Ascending aorta (tissue), 2 donors: ENCODE data around the gene TMEM263. TPM values are rescaled to one million over a fixed set of nuclear protein-coding genes. Genes with fewer than 3 reads are reported as not detected.

ENCODE experiments used
- DNase-seq, 2 donors: peaks; one replicate each; pipeline ENCODE4 v3.0.0-alpha.2; 2019; ENCODE audit warnings: low spot score in 2 of 2
- H3K27ac ChIP-seq, 2 donors: fragments of 200-600 bp; sonication (generic); one replicate each; pipeline ENCODE4 v1.5.1; 2016 to 2017; ENCODE audit warnings: mild to moderate bottlenecking in 1 of 2
- H3K27me3 ChIP-seq: fragments of 200-600 bp; sonication (generic); one replicate; pipeline ENCODE4 v1.5.1; 2017
- H3K36me3 ChIP-seq, 2 donors: fragments of 200-600 bp; sonication (generic); one replicate each; pipeline ENCODE4 v1.5.1; 2016
- H3K4me1 ChIP-seq, 2 donors: fragments of 200-600 bp; sonication (generic); one replicate each; pipeline ENCODE4 v1.5.1; 2016 to 2017; ENCODE audit warnings: mild to moderate bottlenecking in 1 of 2
- H3K4me3 ChIP-seq, 2 donors: fragments of 200-600 bp; sonication (generic); one replicate each; pipeline ENCODE4 v1.5.1; 2016 to 2017; ENCODE audit warnings: mild to moderate bottlenecking in 1 of 2
- H3K9me3 ChIP-seq, 2 donors: fragments of 200-600 bp; sonication (generic); one replicate each; pipeline ENCODE4 v1.5.1; 2016
- CTCF ChIP-seq, 3 experiments: fragments of 200-600 bp in 2 of 3; fragments of 450-650 bp in 1 of 3; sonication (generic) in 2 of 3; IDR thresholded peaks; one replicate each; pipeline ENCODE4 v1.5.1; 2016 to 2019; ENCODE audit warnings: antibody characterized with exemption in 3 of 3, mild to moderate bottlenecking in 1 of 3, moderate library complexity in 1 of 3
- intact Hi-C: fragments of 100-400 bp; cut with DNase I; formaldehyde crosslinking; loops from one replicate; pipeline ENCODE4 v1.15.1; 2023
- total RNA-seq: library from RNA; depleted of rRNA; stranded (reverse); fragments of >200 nt; gene quantifications from one replicate; pipeline ENCODE4 v1.1.0, GENCODE V29; 2016

Gene TMEM263
- total RNA-seq, 1 donor from 2014 or later: 27.0 TPM

GRCh38 chr12:106947461-106947860 is 8.2 kb upstream of the TMEM263 start:
- no peaks in the 10 kb centered on the region for H3K27me3 ChIP-seq
- H3K9me3 ChIP-seq: no peaks in the 10 kb centered on the region
- H3K27ac ChIP-seq: no peak overlapping the region
- H3K36me3 ChIP-seq: no peaks in the 10 kb centered on the region
- no peaks in the 10 kb centered on the region for H3K4me1 ChIP-seq
- DNase-seq: no peak
- intact Hi-C loops: no loop called here
- no peak overlapping the region for H3K4me3 ChIP-seq
- no peak for TF ChIP-seq CTCF (IDR thresholded peaks at IDR 0.05)

GRCh38 chr12:106950591-106950990 is 5.1 kb upstream of the TMEM263 start:
- Histone ChIP-seq H3K36me3 (no peaks in the 10 kb centered on the region), H3K4me1 (no peaks in the 10 kb centered on the region), H3K27me3 (no peaks in the 10 kb centered on the region), H3K4me3 (no peak overlapping the region), H3K9me3 (no peaks in the 10 kb centered on the region), H3K27ac (no peak overlapping the region)
- TF ChIP-seq CTCF (IDR thresholded peaks at IDR 0.05): no peak
- no peak for DNase-seq
- intact Hi-C loops: no loop called here

GRCh38 chr12:106953352-106954250 is 2.1 kb upstream of the TMEM263 start:
- no peak for TF ChIP-seq CTCF (IDR thresholded peaks at IDR 0.05)
- Histone ChIP-seq H3K4me3 (no peak overlapping the region), H3K36me3 (no peaks in the 10 kb centered on the region), H3K27me3 (no peaks in the 10 kb centered on the region), H3K4me1 (peaks cover 0 to 12% of the 10 kb centered on the region in 2 donors), H3K27ac (no peak overlapping the region), H3K9me3 (no peaks in the 10 kb centered on the region)
- no peak for DNase-seq
- intact Hi-C loops: no loop called here

- peak overlapping the region; percentile 99 for H3K27ac ChIP-seq
- H3K27me3 ChIP-seq: no peaks in the 10 kb centered on the region
- peak overlapping the region; percentile 85 to 99 for H3K4me3 ChIP-seq
- H3K4me1 ChIP-seq: peaks cover 0 to 17% of the 10 kb centered on the region in 2 donors
- intact Hi-C loops: loop anchor here (1.0 kb wide), 3 partner anchors 33 to 596 kb away; partner anchors contain the start of genes CRY1 and MTERF2
- no peaks in the 10 kb centered on the region for H3K36me3 ChIP-seq
- no peak for TF ChIP-seq CTCF (IDR thresholded peaks at IDR 0.05)
- H3K9me3 ChIP-seq: no peaks in the 10 kb centered on the region
- DNase-seq: peak in 1 of 2 donors; percentile 70
Measured at GRCh38 chr12:106954462-106955376, 988 bp upstream of the TMEM263 start.

- Histone ChIP-seq H3K36me3 (no peaks in the 10 kb centered on the region), H3K4me3 (peak overlapping the region; percentile 85 to 99), H3K4me1 (peaks cover 2 to 25% of the 10 kb centered on the region in 2 donors), H3K27ac (peak overlapping the region; percentile 99), H3K27me3 (no peaks in the 10 kb centered on the region), H3K9me3 (no peaks in the 10 kb centered on the region)
- peak in 1 of 2 donors; percentile 83 for DNase-seq
- peak in 2 of 3 experiments; percentile 21 to 22 for TF ChIP-seq CTCF (IDR thresholded peaks at IDR 0.05)
- intact Hi-C loops: loop anchor here (1.0 kb wide), 1 partner anchor 182 kb away; the partner anchor contains the start of gene RIC8B
Measured at GRCh38 chr12:106956048-106956578, 406 bp downstream of the TMEM263 start.
